HCT116 (cell line): ENCODE results near the gene PLD1. TPM values are rescaled to one million over a fixed set of nuclear protein-coding genes. Genes with fewer than 3 reads are reported as not detected.

ENCODE experiments used
- ATAC-seq: fragments of 200-7000 bp; cut with Tn5 transposase; 2 replicates; pipeline ENCODE4 v1.9.1; 2020; ENCODE audit warnings: mild to moderate bottlenecking, moderate library complexity
- BruUV-seq: library from RNA; stranded (reverse); fragments of 400-500 nt; replicated peaks from 2 replicates; lab custom pipeline; 2021; lab: Mats Ljungman, UMichigan
- CTCF ChIA-PET: fragments of 300-600 bp; sonication (Branson Sonifier 250); formaldehyde crosslinking; loops from one replicate; lab custom pipeline; 2021; ENCODE audit warnings: antibody characterized with exemption; lab: Charles Lee
- POLR2A ChIA-PET: fragments of 300-600, 350-600 bp; sonication (Branson Sonifier 250); formaldehyde crosslinking; loops from one replicate; lab custom pipeline; 2021; ENCODE audit warnings: antibody characterized with exemption; lab: Charles Lee
- RAD21 ChIA-PET, 2 experiments: fragments of 300-600 bp; sonication (Branson Sonifier 250); formaldehyde crosslinking; loops; one replicate each; lab custom pipeline; 2023; ENCODE audit warnings: low total read pairs in 2 of 2; ENCODE audit not compliant: uncharacterized antibody in 2 of 2, unreplicated experiment in 2 of 2, low non-redundant PET in 1 of 2; lab: Charles Lee
- DNase-seq: peaks from one replicate; pipeline ENCODE4 v3.0.0-alpha.2; 2010; ENCODE audit warnings: low read depth, low spot score
- H2AFZ ChIP-seq: fragments of 200-600 bp; shearing (Covaris generic), sonication (generic); 2 replicates; pipeline ENCODE4 v1.6.1; 2017; ENCODE audit warnings: low read depth, mixed run types, mixed read lengths, antibody characterized with exemption, low read length; ENCODE audit not compliant: poor library complexity, severe bottlenecking
- H3K27ac ChIP-seq: 2 replicates; pipeline ENCODE4 v1.5.1; 2012; ENCODE audit warnings: low read depth, low read length
- H3K27me3 ChIP-seq: fragments of 200-600 bp; sonication (generic); 2 replicates; pipeline ENCODE4 v1.6.1; 2016; ENCODE audit warnings: mixed run types, low read length, mixed read lengths; ENCODE audit not compliant: insufficient read depth
- H3K36me3 ChIP-seq, 2 experiments: fragments of 200-500 bp in 1 of 2; fragments of 200-600 bp in 1 of 2; sonication (Bioruptor generic) in 1 of 2; sonication (generic) in 1 of 2; 2 replicates each; pipeline versions ENCODE4 v1.5.1 to v1.6.1; 2014 to 2016; ENCODE audit warnings: low read length in 2 of 2, inconsistent platforms in 1 of 2, mixed read lengths in 1 of 2, mixed run types in 1 of 2; ENCODE audit not compliant: insufficient read depth in 2 of 2, control insufficient read depth in 1 of 2
- H3K4me1 ChIP-seq, 2 experiments: fragments of 200-600 bp in 1 of 2; sonication (generic) in 1 of 2; 2 replicates each; pipeline versions ENCODE4 v1.5.1 to v1.6.1; 2012 to 2017; ENCODE audit warnings: low read length in 2 of 2, inconsistent platforms in 1 of 2, mild to moderate bottlenecking in 1 of 2, mixed read lengths in 1 of 2, mixed run types in 1 of 2, moderate library complexity in 1 of 2; ENCODE audit not compliant: insufficient read depth in 2 of 2, control insufficient read depth in 1 of 2
- H3K4me2 ChIP-seq: fragments of 200-600 bp; sonication (generic); 2 replicates; pipeline ENCODE4 v1.6.1; 2017; ENCODE audit warnings: mixed run types, low read length, mixed read lengths
- H3K4me3 ChIP-seq, 2 experiments: fragments of 200-600 bp in 1 of 2; sonication (generic) in 1 of 2; replicated peaks in 1 of 2; 2 replicates each; pipeline ENCODE4 v1.5.1; 2011 to 2016; ENCODE audit warnings: low read length in 2 of 2, control low read depth in 1 of 2, low read depth in 1 of 2, mild to moderate bottlenecking in 1 of 2, mixed read lengths in 1 of 2, mixed run types in 1 of 2
- H3K79me2 ChIP-seq: fragments of 200-600 bp; sonication (generic); 2 replicates; pipeline ENCODE4 v1.6.1; 2017; ENCODE audit warnings: mild to moderate bottlenecking, mixed run types, low read length, moderate library complexity, mixed read lengths; ENCODE audit not compliant: insufficient read depth
- H3K9ac ChIP-seq: fragments of 200-600 bp; sonication (generic); 2 replicates; pipeline ENCODE4 v1.6.1; 2016; ENCODE audit warnings: low read length, mixed read lengths
- H3K9me2 ChIP-seq: fragments of 200-600 bp; sonication (generic), shearing (Covaris generic); 2 replicates; pipeline ENCODE4 v1.6.1; 2017; ENCODE audit warnings: mixed run types, mild to moderate bottlenecking, moderate library complexity; ENCODE audit not compliant: insufficient read depth
- H3K9me3 ChIP-seq, 2 experiments: fragments of 200-500 bp in 1 of 2; fragments of 200-600 bp in 1 of 2; sonication (Bioruptor generic) in 1 of 2; sonication (generic) in 1 of 2; 2 replicates each; pipeline ENCODE4 v1.6.1; 2014 to 2017; ENCODE audit warnings: low read length in 2 of 2, mixed read lengths in 2 of 2, inconsistent platforms in 1 of 2, low read depth in 1 of 2, mild to moderate bottlenecking in 1 of 2, mixed run types in 1 of 2, moderate library complexity in 1 of 2; ENCODE audit not compliant: control insufficient read depth in 1 of 2, insufficient read depth in 1 of 2
- H4K20me1 ChIP-seq: fragments of 200-600 bp; sonication (generic), shearing (Covaris generic); 2 replicates; pipeline ENCODE4 v1.6.1; 2017; ENCODE audit warnings: mixed run types, mild to moderate bottlenecking, moderate library complexity; ENCODE audit not compliant: insufficient read depth
- CBX3 ChIP-seq: IDR thresholded peaks from 2 replicates; pipeline ENCODE4 v1.6.1; 2012; ENCODE audit warnings: low read depth
- CTCF ChIP-seq, 3 experiments: fragments of 200-600 bp in 1 of 3; sonication (generic) in 1 of 3; IDR thresholded peaks in 2 of 3; conservative IDR thresholded peaks in 1 of 3; 2 replicates each; pipeline ENCODE4 v1.5.1; 2012 to 2017; ENCODE audit warnings: low read depth in 2 of 3, low read length in 2 of 3, antibody characterized with exemption in 1 of 3, borderline replicate concordance in 1 of 3, control low read depth in 1 of 3, mild to moderate bottlenecking in 1 of 3, mixed read lengths in 1 of 3, mixed run types in 1 of 3, moderate library complexity in 1 of 3; ENCODE audit not compliant: insufficient read depth in 1 of 3
- REST ChIP-seq: IDR thresholded peaks from 2 replicates; pipeline ENCODE4 v1.6.1; 2012; ENCODE audit warnings: low read depth
- SRF ChIP-seq: IDR thresholded peaks from 2 replicates; pipeline ENCODE4 v1.6.1; 2012; ENCODE audit warnings: low read depth
- TCF7L2 ChIP-seq: IDR thresholded peaks from 2 replicates; pipeline ENCODE4 v1.7.0; 2011; ENCODE audit warnings: borderline replicate concordance, inconsistent platforms; ENCODE audit not compliant: insufficient read depth, insufficient read length; ENCODE audit errors: extremely low read depth
- ZBTB33 ChIP-seq: IDR thresholded peaks from 2 replicates; pipeline ENCODE4 v1.6.1; 2011; ENCODE audit warnings: mild to moderate bottlenecking, low read length, moderate library complexity; ENCODE audit not compliant: insufficient replicate concordance; ENCODE audit errors: extremely low read depth
- intact Hi-C: fragments of 100-400 bp; cut with micrococcal nuclease; formaldehyde crosslinking; loops from 2 replicates; pipeline ENCODE4 v1.10.0; 2022
- total RNA-seq: library from RNA; stranded (reverse); gene quantifications from one replicate; pipeline ENCODE4 v1.2.1, GENCODE V29; 2021; ENCODE audit not compliant: unreplicated experiment

The PLD1 gene
- total RNA-seq, 1 experiment from 2014 or later, result 8.4 TPM

GRCh38 chr3:171854649-171855305 lies 44.5 kb upstream of the PLD1 start:
- no peaks in the 10 kb centered on the region for H4K20me1 ChIP-seq
- no peaks in the 10 kb centered on the region for H3K27me3 ChIP-seq
- H3K79me2 ChIP-seq, result no peaks in the 10 kb centered on the region
- H3K9me2 ChIP-seq, result no peaks in the 10 kb centered on the region
- intact Hi-C loops, result no loop called here
- DNase-seq, result peak; percentile 13
- H3K9me3 ChIP-seq, result peaks cover 7 to 13% of the 10 kb centered on the region in 2 experiments; a peak in 2 of 4 replicates
- RAD21 ChIA-PET, result no interaction called here
- no peak overlapping the region for H2AFZ ChIP-seq
- no TSS peak for BruUV-seq
- no peaks in the 10 kb centered on the region for H3K36me3 ChIP-seq
- H3K27ac ChIP-seq, result no peak overlapping the region
- POLR2A ChIA-PET, result no interaction called here
- no peak overlapping the region for H3K4me2 ChIP-seq
- H3K4me1 ChIP-seq, result peaks cover 0 to 6% of the 10 kb centered on the region in 2 experiments; a peak in 1 of 4 replicates
- CTCF ChIA-PET, result no interaction called here
- TF ChIP-seq CBX3 (peak; percentile 94), TCF7L2 (no peak), REST (no peak), CTCF (IDR thresholded peaks at IDR 0.05 in 2 of 3, conservative IDR thresholded peaks at IDR 0.05 in 1 of 3; ENCODE audit: borderline replicate concordance in 1 of 3, insufficient read depth in 1 of 3, low read depth in 2 of 3, low read length in 2 of 3) (no peak), ZBTB33 (no peak), SRF (no peak)
- no peak overlapping the region for H3K9ac ChIP-seq
- no peak for ATAC-seq
- H3K4me3 ChIP-seq, result no peak overlapping the region
